ENCODE measurements around the gene XAB2.

Gene XAB2

DNA sequence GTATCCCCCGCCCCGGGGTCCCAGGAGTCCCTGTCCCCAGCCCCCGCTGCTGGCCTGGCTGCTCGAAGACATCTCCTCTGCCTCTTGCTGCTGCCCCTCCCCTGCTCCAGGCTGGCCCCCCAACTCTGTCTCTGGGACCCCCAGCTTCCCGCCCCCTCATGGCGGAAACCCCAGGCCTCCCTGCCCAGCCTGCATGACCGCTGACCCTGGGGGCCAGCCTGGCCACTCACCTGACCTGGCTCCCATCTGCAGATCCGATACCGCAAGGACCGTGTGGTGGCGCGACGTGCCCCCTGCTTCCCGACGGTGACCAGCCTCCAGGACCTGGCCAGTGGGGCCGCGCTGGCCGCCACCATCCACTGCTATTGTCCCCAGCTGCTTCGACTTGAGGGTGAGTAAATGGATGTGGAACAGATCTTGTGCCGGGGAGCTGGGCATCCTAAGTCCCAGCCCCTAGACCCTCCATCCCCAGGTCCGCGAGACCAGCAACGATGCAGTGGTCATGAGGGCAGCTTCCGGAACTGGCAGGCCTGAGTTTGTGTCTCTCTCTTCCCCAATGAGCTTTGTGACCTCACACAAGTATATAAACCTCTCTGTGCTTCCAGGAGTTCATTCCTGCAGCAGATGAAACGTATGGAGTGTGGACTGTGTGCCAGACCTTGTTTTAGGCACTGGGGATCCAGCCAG lies 21.3 kb downstream of the XAB2 start:
- H3K4me3 ChIP-seq (ENCODE audit: low read depth, low read length), result no peak overlapping the region
- DNase-seq (ENCODE audit: low read depth), result no peak
- TF ChIP-seq CTCF (IDR thresholded peaks at IDR 0.05; ENCODE audit: control insufficient read depth, extremely low read depth, insufficient read depth), result no peak

DNA sequence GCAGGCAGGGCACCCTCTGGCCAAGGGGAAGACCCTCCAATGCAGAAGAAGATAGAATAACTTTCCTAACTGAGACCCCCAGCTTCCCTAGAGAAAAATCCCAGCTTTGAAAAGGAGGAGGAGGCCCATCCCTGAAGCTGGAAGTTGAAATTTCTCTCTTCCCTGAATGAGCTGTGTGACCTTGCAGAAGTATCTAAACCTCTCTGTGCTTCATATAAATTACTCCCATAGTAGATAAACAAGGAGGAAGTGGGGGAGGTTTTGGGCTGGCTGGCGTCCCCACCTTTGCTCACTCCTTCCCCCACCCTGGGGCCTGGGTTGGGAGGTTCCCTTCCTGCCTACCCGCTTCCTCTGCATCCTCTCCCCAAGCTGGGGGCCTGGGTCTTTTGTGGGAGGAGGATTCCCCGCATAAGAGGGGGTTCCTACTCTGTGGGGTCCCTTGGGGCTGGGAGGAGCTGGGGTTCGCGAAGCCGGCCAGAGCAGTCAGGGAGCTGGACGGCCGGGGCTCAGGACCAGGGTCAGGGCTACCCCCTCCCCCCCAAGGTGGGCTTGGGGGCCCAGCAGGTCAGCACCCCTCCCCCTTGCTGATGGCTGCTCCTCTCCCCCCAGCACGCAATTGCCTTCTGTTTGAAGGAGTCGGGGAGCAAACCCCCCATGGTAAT lies 22.0 kb downstream of the XAB2 start:
- DNase-seq (ENCODE audit: low read depth), result no peak
- TF ChIP-seq CTCF (IDR thresholded peaks at IDR 0.05; ENCODE audit: control insufficient read depth, extremely low read depth, insufficient read depth), result no peak

DNA sequence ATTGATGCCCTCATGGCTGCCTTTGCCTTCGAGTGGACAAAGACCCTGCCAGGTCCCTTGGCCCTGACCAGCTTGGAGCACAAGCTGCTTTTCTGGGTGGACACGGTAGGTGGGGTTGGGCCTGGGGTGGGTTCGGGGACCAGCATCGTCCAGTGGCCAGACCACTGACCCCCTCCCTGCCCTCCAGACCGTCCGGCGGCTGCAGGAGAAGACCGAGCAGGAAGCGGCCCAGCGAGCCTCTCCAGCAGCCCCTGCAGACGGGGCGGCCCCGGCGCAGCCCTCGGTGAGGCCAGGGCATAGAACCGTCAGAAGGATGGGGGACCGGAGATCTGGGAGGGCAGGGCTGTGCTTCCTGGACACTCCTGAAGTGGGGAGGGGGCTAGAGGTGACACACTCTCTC lies 23.1 kb downstream of the XAB2 start:
- TF ChIP-seq CTCF (IDR thresholded peaks at IDR 0.05; ENCODE audit: control insufficient read depth, extremely low read depth, insufficient read depth), result no peak
- no peak for DNase-seq (ENCODE audit: low read depth)
- no peak overlapping the region for H3K4me3 ChIP-seq (ENCODE audit: low read depth, low read length)

More for the DNA sequence above, 22.0 kb downstream of the XAB2 start:
- H3K4me3 ChIP-seq (ENCODE audit: low read depth, low read length), result no peak overlapping the region

GRCh38 chr19:7605490-7606222 lies 23.7 kb downstream of the XAB2 start:
- TF ChIP-seq CTCF (IDR thresholded peaks at IDR 0.05; ENCODE audit: control insufficient read depth, extremely low read depth, insufficient read depth), result no peak
- no peak for DNase-seq (ENCODE audit: low read depth)

GRCh38 chr19:7603919-7604318 lies 25.4 kb downstream of the XAB2 start:
- TF ChIP-seq CTCF (IDR thresholded peaks at IDR 0.05; ENCODE audit: control insufficient read depth, extremely low read depth, insufficient read depth), result no peak
- H3K4me3 ChIP-seq (ENCODE audit: low read depth, low read length), result no peak overlapping the region
- DNase-seq (ENCODE audit: low read depth), result no peak

More at GRCh38 chr19:7605490-7606222, 23.7 kb downstream of the XAB2 start:
- no peak overlapping the region for H3K4me3 ChIP-seq (ENCODE audit: low read depth, low read length)

DNA sequence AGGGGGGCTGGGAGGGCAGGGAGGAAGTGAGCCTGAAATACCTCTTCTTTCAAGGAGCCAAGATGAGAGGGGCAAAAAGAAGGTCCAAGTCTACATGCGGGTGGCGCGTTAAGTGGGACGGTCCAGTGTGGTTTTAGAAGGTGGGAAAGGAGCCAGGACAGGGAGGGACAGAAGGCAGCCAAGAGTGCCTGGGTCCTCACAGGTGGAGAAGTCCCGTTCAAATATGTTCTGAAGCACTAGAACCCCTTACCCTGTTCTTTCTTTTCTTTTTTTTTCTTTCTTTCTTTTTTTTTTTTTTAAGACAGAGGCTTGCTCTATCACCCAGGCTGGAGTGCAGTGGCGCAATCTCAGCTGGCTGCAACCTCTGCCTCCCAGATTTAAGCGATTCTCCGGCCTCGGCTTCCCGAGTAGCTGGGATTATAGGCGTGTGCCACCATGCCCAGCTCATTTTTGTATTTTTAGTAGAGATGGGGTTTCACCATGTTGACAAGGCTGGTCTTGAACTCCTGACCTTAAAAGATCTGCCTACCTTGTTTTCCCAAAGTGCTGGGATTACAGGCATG lies 26.3 kb downstream of the XAB2 start:
- no peak for DNase-seq (ENCODE audit: low read depth)
- TF ChIP-seq CTCF (IDR thresholded peaks at IDR 0.05; ENCODE audit: control insufficient read depth, extremely low read depth, insufficient read depth), result no peak
- H3K4me3 ChIP-seq (ENCODE audit: low read depth, low read length), result no peak overlapping the region
